Sigmoid colon (tissue), 3 donors: Measurements from ENCODE around the gene STX17.

Source experiments
- CTCF ChIP-seq, 4 experiments: fragments of 450-650 bp in 3 of 4; fragments of 200-600 bp in 1 of 4; IDR thresholded peaks; one replicate each; pipeline ENCODE4 v1.5.1; 2016 to 2019; ENCODE audit warnings: antibody characterized with exemption in 4 of 4, mild to moderate bottlenecking in 3 of 4, moderate library complexity in 2 of 4
- POLR2A ChIP-seq, 2 donors: fragments of 450-650 bp; IDR thresholded peaks; one replicate each; pipeline ENCODE4 v1.6.1; 2016; ENCODE audit warnings: antibody characterized with exemption in 2 of 2, mild to moderate bottlenecking in 2 of 2, moderate library complexity in 2 of 2

GRCh38 chr9:99911600-99911999 is 5.1 kb downstream of the STX17 start:
- TF ChIP-seq CTCF (IDR thresholded peaks at IDR 0.05) (no peak), POLR2A (IDR thresholded peaks at IDR 0.05) (no peak)
